ENCODE results near the gene NOL3. TPM values are rescaled to one million over a fixed set of nuclear protein-coding genes. Genes with fewer than 3 reads are reported as not detected.

Gene NOL3
- total RNA-seq, 2 donors from 2014 or later: 87.5 to 103 TPM

DNA sequence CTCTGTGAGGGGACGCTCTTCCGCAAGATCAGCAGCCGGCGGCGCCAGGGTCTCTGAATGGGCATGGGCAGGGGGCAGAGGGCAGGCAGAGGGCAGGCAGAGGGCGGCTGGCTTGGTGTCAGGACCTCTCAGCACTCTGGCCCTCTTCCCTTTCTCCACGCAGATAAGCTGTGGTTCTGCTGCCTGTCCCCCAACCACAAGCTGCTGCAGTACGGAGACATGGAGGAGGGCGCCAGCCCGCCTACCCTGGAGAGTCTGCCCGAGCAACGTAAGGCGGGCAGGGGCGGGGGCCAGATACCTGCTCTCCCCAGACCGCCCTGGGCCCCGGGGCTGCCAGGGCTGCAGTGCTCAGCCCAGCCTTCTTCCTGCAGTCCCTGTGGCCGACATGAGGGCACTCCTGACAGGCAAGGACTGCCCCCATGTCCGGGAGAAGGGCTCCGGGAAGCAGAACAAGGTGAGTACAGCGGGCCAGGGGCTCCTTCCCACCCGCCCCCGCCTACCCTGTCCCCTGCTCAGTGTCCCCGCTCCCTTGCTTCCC, 32.7 kb downstream of the NOL3 start:
- Histone ChIP-seq H3K9me3 (no peaks in the 10 kb centered on the region), H3K27ac (no peak overlapping the region), H3K4me1 (peaks cover 0 to 18% of the 10 kb centered on the region in 2 donors), H3K27me3 (no peaks in the 10 kb centered on the region), H3K4me3 (no peak overlapping the region), H3K36me3 (peaks cover 3% of the 10 kb centered on the region)
- DNase-seq (ENCODE audit: low spot score): no peak
- TF ChIP-seq, protein P1, sequence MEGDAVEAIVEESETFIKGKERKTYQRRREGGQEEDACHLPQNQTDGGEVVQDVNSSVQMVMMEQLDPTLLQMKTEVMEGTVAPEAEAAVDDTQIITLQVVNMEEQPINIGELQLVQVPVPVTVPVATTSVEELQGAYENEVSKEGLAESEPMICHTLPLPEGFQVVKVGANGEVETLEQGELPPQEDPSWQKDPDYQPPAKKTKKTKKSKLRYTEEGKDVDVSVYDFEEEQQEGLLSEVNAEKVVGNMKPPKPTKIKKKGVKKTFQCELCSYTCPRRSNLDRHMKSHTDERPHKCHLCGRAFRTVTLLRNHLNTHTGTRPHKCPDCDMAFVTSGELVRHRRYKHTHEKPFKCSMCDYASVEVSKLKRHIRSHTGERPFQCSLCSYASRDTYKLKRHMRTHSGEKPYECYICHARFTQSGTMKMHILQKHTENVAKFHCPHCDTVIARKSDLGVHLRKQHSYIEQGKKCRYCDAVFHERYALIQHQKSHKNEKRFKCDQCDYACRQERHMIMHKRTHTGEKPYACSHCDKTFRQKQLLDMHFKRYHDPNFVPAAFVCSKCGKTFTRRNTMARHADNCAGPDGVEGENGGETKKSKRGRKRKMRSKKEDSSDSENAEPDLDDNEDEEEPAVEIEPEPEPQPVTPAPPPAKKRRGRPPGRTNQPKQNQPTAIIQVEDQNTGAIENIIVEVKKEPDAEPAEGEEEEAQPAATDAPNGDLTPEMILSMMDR (IDR thresholded peaks at IDR 0.05): no peak

DNA sequence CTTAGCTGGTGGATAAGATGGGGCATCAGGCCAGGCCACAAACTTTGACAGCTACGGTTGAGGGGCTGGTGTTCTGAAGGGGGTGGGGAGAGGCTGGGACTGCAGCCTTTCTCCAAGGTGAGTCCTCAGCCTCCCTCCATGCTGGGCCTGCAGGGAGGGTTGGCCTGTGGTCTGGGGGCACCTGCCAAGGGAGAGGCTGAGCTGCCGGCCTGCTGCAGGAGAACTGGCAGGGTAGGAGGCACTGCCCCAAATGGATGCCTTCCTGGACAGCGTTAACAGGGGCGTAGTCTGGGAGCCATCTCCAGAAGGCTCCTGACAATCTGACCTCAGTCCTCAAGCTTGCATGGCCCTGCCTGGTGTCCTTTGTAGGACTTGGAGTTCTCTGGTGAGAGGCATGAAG, 33.7 kb downstream of the NOL3 start:
- Histone ChIP-seq H3K27me3 (no peaks in the 10 kb centered on the region), H3K4me3 (no peak overlapping the region), H3K36me3 (no peaks in the 10 kb centered on the region), H3K9me3 (no peaks in the 10 kb centered on the region), H3K27ac (no peak overlapping the region), H3K4me1 (peaks cover 0 to 9% of the 10 kb centered on the region in 2 donors)
- DNase-seq (ENCODE audit: low spot score): no peak
- TF ChIP-seq, protein P1 (IDR thresholded peaks at IDR 0.05): no peak

- Histone ChIP-seq H3K27me3 (no peaks in the 10 kb centered on the region), H3K9me3 (no peaks in the 10 kb centered on the region), H3K27ac (no peak overlapping the region), H3K4me3 (no peak overlapping the region), H3K4me1 (no peaks in the 10 kb centered on the region), H3K36me3 (no peaks in the 10 kb centered on the region)
- TF ChIP-seq, protein P1 (IDR thresholded peaks at IDR 0.05): no peak
- DNase-seq (ENCODE audit: low spot score): no peak
These were observed 35.9 kb downstream of the NOL3 start for GRCh38 chr16:67206129-67206837.

- Histone ChIP-seq H3K27ac (no peak overlapping the region), H3K4me3 (no peak overlapping the region), H3K27me3 (no peaks in the 10 kb centered on the region), H3K4me1 (no peaks in the 10 kb centered on the region), H3K9me3 (no peaks in the 10 kb centered on the region), H3K36me3 (no peaks in the 10 kb centered on the region)
- no peak for DNase-seq (ENCODE audit: low spot score)
- TF ChIP-seq, protein P1 (IDR thresholded peaks at IDR 0.05): no peak
These were observed 36.5 kb downstream of the NOL3 start for GRCh38 chr16:67206838-67207248.

- no peak for DNase-seq (ENCODE audit: low spot score)
- H3K27me3 ChIP-seq: no peaks in the 10 kb centered on the region
- no peak overlapping the region for H3K4me3 ChIP-seq
- no peaks in the 10 kb centered on the region for H3K4me1 ChIP-seq
- no peaks in the 10 kb centered on the region for H3K9me3 ChIP-seq
- no peaks in the 10 kb centered on the region for H3K36me3 ChIP-seq
- TF ChIP-seq, protein P1 (IDR thresholded peaks at IDR 0.05): no peak
- no peak overlapping the region for H3K27ac ChIP-seq
These were observed 37.1 kb downstream of the NOL3 start for GRCh38 chr16:67207249-67208091.

Measured in right atrium auricular region (tissue), 2 donors.